ENCODE data around the gene HCAR1.
"Not testable (repeated sequence)": the region's sequence is repeated elsewhere in the genome, so short reads cannot be mapped to it uniquely, and the experiment has no call there.

Gene HCAR1

GRCh38 chr12:122721057-122721545 is 9.5 kb downstream of the HCAR1 start:
- DNase-seq = no peak

GRCh38 chr12:122716658-122717057 is 14.0 kb downstream of the HCAR1 start, which contains the start of gene HCAR3:
HCAR3 (minus strand) TSS chr12:122716811; CDS start chr12:122716737, 74 bp downstream.
- DNase-seq = not testable (repeated sequence)

DNA sequence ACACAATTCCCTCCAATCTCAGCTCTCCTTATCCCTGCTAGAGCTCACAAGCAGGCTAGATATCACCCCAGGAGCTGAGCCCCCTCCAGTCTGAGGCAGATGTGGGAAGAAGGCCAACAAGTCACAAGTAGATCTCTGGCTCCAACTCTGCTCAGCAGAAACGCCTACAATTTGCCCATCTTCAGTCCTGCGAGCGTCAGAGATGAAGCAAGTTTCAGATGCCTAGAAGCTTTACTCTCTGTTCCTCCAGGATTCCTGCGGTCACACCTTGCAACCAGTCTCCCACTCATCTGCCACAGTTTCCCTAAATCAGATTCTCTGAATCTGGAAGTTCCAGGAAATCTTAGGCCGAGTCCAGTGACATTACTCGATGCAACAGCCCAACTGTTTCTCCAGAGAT is 15.4 kb downstream of the HCAR1 start:
- DNase-seq = not testable (repeated sequence)

DNA sequence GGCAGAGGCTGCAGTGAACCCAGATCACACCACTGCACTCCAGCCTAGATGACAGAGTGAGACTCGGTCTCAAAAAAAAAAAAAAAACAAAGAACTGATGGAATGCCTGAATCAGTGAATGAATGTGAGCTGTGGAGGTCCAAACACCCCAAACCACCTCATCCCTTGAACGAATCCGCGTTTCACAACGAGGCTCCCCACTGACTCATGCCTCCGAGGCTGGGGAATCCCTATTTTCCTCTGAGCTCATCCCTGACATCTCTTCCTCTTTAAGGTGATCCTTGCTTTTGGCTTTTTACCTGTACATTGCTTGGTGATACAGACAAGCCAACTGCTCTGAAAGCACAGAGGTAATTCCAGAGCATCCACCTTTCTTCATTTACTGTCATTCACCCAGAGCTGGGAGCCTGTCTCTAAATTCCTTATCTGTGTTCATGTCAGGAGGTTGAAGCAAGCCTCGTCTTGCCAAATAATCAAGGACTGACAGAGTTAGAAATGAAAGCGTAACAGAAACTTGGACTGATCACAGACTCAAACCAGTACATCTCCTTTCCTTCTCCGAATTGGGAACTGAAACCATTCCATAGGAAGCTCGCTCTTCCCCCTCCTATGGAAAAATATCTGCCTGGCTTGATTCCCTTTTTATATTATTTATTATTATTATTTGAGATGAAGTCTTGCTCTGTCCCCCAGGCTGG is 17.0 kb downstream of the HCAR1 start:
- not testable (repeated sequence) for DNase-seq

GRCh38 chr12:122711266-122711665 is 19.4 kb downstream of the HCAR1 start:
- DNase-seq = not testable (repeated sequence)

GRCh38 chr12:122710341-122710740 is 20.3 kb downstream of the HCAR1 start:
- not testable (repeated sequence) for DNase-seq

GRCh38 chr12:122709287-122709686 is 21.4 kb downstream of the HCAR1 start:
- DNase-seq = not testable (repeated sequence)

GRCh38 chr12:122703841-122704240 is 26.8 kb downstream of the HCAR1 start:
- not testable (repeated sequence) for DNase-seq

DNA sequence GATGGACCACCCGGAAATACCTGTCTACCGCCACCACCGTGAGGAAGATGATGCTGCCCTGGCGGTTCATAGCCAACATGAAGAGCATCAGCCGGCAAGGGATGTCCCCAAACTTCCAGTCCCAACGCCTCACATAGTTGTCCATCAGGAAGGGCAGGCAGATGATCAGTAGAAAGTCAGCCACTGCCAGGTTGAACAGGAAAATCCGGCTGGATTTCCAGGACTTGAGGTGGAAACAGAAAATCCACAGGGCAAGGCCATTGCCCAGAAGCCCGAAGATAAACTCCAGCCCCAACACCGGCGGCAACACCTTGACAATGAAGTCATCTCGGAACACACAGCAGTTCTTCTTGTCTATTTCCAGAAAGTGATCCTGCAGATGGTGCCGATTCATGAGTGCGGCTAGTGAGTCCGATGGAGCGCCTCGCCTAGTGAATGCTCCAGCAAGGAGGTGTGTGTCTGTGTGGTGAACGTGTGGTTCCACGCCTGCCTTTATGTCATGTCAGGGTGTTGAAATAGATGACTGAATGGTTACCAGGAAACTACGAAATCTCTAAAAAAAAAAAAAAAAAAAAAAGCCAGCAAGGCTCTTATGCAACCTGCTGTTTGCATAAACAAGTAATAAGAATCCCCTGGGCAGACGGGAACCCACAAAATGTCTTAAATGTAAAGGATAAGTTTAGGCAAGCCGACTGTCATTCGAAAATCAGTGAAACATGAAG is 27.6 kb downstream of the HCAR1 start, which contains the start of gene HCAR2:
TSS of gene HCAR2 (minus strand) at position 468 of the 722 bp plus-strand sequence. CDS start at position 394, 74 bp downstream.
- DNase-seq = not testable (repeated sequence)

DNA sequence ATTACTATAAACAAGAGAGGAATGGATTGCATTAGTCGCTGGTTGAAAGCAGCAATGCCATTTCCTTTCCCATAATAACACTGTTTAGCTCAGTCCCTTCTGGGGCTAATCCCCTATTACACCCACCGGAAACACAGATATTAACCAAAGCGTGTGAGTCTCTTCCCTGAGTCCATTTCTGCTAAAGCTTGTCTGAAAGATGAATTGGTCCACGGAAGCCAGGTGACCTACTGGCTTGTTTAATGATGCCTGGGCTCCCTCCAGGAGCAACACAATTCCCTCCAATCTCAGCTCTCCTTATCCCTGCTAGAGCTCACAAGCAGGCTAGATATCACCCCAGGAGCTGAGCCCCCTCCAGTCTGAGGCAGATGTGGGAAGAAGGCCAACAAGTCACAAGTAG is 29.2 kb downstream of the HCAR1 start:
- not testable (repeated sequence) for DNase-seq

DNA sequence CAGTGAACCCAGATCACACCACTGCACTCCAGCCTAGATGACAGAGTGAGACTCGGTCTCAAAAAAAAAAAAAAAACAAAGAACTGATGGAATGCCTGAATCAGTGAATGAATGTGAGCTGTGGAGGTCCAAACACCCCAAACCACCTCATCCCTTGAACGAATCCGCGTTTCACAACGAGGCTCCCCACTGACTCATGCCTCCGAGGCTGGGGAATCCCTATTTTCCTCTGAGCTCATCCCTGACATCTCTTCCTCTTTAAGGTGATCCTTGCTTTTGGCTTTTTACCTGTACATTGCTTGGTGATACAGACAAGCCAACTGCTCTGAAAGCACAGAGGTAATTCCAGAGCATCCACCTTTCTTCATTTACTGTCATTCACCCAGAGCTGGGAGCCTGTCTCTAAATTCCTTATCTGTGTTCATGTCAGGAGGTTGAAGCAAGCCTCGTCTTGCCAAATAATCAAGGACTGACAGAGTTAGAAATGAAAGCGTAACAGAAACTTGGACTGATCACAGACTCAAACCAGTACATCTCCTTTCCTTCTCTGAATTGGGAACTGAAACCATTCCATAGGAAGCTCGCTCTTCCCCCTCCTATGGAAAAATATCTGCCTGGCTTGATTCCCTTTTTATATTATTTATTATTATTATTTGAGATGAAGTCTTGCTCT is 30.5 kb downstream of the HCAR1 start:
- not testable (repeated sequence) for DNase-seq

- DNase-seq = not testable (repeated sequence)
Measured at GRCh38 chr12:122696922-122697321, 33.7 kb downstream of the HCAR1 start.

GRCh38 chr12:122691566-122691965 is 39.1 kb downstream of the HCAR1 start:
- DNase-seq = no peak

GRCh38 chr12:122688291-122688690 is 42.4 kb downstream of the HCAR1 start:
- DNase-seq = no peak

GRCh38 chr12:122687086-122687485 is 43.6 kb downstream of the HCAR1 start:
- DNase-seq = no peak

DNA sequence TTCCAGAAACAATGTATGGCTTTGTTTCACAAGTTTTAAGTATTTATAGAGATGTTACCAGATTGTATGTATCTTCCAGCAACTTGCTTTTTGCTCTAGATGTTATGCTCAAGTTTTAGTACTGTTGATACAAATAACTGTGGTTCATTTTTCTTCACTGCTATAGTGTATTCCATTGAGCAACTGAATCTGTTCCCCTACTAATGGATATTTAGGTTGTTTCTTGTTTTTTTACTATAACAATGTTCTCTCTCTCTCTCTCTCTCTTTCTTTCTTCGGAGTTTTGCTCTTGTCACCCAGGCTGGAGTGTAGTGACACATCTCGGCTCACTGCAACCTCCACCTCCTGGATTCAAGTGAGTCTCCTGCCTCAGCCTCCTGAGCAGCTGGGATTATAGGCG is 44.1 kb downstream of the HCAR1 start:
- no peak for DNase-seq

DNA sequence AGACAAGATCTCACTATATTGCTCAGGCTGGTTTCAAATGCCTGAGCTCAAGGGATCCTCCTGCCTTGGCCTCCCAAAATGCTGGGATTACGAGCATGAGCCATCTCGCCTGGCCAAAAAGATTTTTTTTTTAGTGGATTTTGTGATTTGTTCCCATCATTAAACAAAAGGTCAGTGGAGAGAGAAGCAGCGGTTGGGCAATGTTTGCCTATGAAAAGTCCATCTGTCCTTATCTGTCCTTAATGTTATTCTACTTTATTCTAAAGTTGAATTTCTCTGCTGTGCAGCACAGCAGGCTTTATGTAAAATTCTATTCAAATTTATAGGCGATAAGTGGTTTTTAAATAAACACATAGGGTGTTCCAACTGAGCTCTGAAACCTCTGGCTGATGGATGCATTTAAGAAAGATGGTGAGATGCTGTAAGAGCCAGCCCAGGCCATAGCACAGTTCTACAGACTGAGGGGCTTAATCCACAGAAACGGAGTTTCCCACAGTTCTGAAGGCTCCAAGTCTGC is 46.3 kb downstream of the HCAR1 start:
- DNase-seq = no peak

DNA sequence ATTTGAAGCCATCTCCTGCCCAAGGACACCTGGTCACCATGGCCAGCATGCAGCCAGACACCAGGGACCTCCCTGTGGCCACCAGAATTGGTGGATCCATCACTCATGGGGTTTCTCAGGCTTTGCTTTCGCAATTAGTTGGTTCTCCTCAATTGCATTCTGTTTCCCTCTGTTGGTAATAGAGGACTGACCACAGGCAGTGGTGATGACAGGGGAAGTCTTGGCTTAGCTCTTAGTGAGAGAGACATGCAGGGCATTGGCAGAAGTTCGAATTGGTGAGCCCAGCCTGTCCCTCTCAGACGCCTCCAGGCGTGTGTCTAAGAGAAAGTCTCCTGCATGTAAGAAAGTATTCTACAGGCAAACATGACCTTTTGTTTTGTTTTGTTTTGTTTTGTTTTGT is 48.8 kb downstream of the HCAR1 start:
- no peak for DNase-seq

DNA sequence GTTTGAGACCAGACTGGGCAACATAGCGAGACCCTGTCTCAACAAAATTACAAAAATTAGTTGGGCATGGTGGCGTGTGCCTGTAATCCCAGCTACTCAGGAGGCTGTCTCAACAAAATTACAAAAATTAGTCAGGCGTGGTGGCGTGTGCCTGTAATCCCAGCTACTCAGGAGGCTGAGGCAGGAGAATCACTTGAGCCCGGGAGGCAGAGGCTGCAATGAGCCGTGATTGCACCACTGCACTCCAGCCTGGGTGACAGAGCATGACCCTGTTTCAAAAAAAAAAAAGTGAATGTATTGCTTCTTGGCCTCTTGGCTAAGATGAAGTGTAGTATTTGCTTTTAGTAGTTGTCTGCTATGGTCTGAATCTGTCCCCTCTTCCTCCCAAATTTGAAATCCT is 49.7 kb downstream of the HCAR1 start:
- DNase-seq = not testable (repeated sequence)

- not testable (repeated sequence) for DNase-seq
Measured at GRCh38 chr12:122676781-122677180, 53.9 kb downstream of the HCAR1 start.
